GM12878 (cell line): ENCODE data around the gene ACVR1. TPM values are rescaled to one million over a fixed set of nuclear protein-coding genes. Genes with fewer than 3 reads are reported as not detected.

ENCODE experiments used
- ATF2 ChIP-seq: IDR thresholded peaks from 2 replicates; pipeline ENCODE4 v1.6.1; 2012; ENCODE audit warnings: low read length, inconsistent platforms
- BHLHE40 ChIP-seq, 2 experiments: fragments of 450-650 bp in 1 of 2; IDR thresholded peaks; 2 replicates each; pipeline ENCODE4 v1.6.1; 2011 to 2017; ENCODE audit warnings: low read depth in 2 of 2, borderline replicate concordance in 1 of 2, improper control_type of control experiment in 1 of 2, low read length in 1 of 2, mild to moderate bottlenecking in 1 of 2
- GABPA ChIP-seq: IDR thresholded peaks from 2 replicates; pipeline ENCODE4 v1.6.1; 2014; ENCODE audit warnings: antibody characterized with exemption, low read depth, mild to moderate bottlenecking, inconsistent platforms
- JUNB ChIP-seq: IDR thresholded peaks from 2 replicates; pipeline ENCODE4 v1.6.1; 2016; ENCODE audit warnings: antibody characterized with exemption, mild to moderate bottlenecking
- MEF2A ChIP-seq: IDR thresholded peaks from 2 replicates; pipeline ENCODE4 v1.6.1; 2011; ENCODE audit warnings: low read depth, mild to moderate bottlenecking, low read length, moderate library complexity; ENCODE audit not compliant: insufficient read depth
- MTA2 ChIP-seq: fragments of 450-650 bp; IDR thresholded peaks from 2 replicates; pipeline ENCODE4 v1.6.1; 2016; ENCODE audit warnings: low read depth, mild to moderate bottlenecking, moderate library complexity
- MTA3 ChIP-seq: IDR thresholded peaks from 2 replicates; pipeline ENCODE4 v1.6.1; 2012; ENCODE audit warnings: low read length, inconsistent platforms, borderline replicate concordance
- RB1 ChIP-seq: fragments of 450-650 bp; formaldehyde crosslinking; IDR thresholded peaks from 2 replicates; pipeline ENCODE4 v1.6.1; 2017; ENCODE audit warnings: mild to moderate bottlenecking, borderline replicate concordance
- RFX5 ChIP-seq: IDR thresholded peaks from 2 replicates; pipeline ENCODE4 v1.6.1; 2011; ENCODE audit warnings: low read depth, low read length, improper control_type of control experiment
- SPI1 ChIP-seq: IDR thresholded peaks from 2 replicates; pipeline ENCODE4 v1.6.1; 2011; ENCODE audit warnings: low read depth, mild to moderate bottlenecking, low read length, moderate library complexity, borderline replicate concordance; ENCODE audit not compliant: insufficient read depth
- ZNF384 ChIP-seq: IDR thresholded peaks from 2 replicates; pipeline ENCODE4 v1.6.1; 2012; ENCODE audit warnings: low read depth, mild to moderate bottlenecking, low read length, improper control_type of control experiment, borderline replicate concordance
- polyA plus RNA-seq, 11 experiments: library from polyadenylated mRNA; depleted of rRNA in 4 of 11; unstranded in 6 of 11; stranded (reverse) in 5 of 11; fragments of >200 nt; fragmentation: Nextera tagmentation in 4 of 11; fragmentation: Illumina TruSeq in 1 of 11; extraction: Ambion mirVana in 4 of 11; extraction: Trizol in 1 of 11; gene quantifications; 1 replicate in 1 of 11; 2 replicates in 10 of 11; pipeline versions ENCODE4 v1.2.1 to v1.2.3, GENCODE V29; 2011 to 2016; ENCODE audit warnings: inconsistent platforms in 2 of 11, missing spikeins in 2 of 11, low read depth in 1 of 11
- total RNA-seq, 4 experiments: library from RNA; depleted of rRNA in 3 of 4; stranded (reverse); fragments of >200 nt in 3 of 4; fragmentation: Illumina TruSeq in 1 of 4; extraction: Trizol in 1 of 4; gene quantifications; 2 replicates each; pipeline versions ENCODE4 v1.2.1 to v1.2.3, GENCODE V29; 2013 to 2021
- TF ChIP-seq, protein P1 (sequence below): IDR thresholded peaks from 2 replicates; pipeline ENCODE4 v1.6.1; 2012; ENCODE audit warnings: improper control_type of control experiment, low read depth, low read length; ENCODE audit not compliant: insufficient replicate concordance

ACVR1 gene
- total and polyA plus RNA-seq, 10 of the 15 experiments (the other 5 are each of a cell fraction or from before 2014, with no cell fraction given): 0.06 to 0.24 (median 0.14) TPM; not detected in 4

GRCh38 chr2:157747695-157748370, 128.3 kb downstream of the ACVR1 start (continued):
- TF ChIP-seq ATF2 (peak; percentile 73), RB1 (no peak), JUNB (peak; percentile 32), BHLHE40 (IDR thresholded peaks at IDR 0.05; ENCODE audit: borderline replicate concordance in 1 of 2, low read depth in 2 of 2, low read length in 1 of 2) (peak; percentile 83 to 90), MTA3 (peak; percentile 32; the same call in 1 of the 2 replicates), MEF2A (0 out of 2 replicates have a peak, but pooled peaks have one; percentile 8), GABPA (no peak), ZNF384 (peak; percentile 31; the same call in 1 of the 2 replicates), SPI1 (peak; percentile 55; the same call in 1 of the 2 replicates), MTA2 (peak; percentile 60), RFX5 (no peak)
- TF ChIP-seq, protein P1, sequence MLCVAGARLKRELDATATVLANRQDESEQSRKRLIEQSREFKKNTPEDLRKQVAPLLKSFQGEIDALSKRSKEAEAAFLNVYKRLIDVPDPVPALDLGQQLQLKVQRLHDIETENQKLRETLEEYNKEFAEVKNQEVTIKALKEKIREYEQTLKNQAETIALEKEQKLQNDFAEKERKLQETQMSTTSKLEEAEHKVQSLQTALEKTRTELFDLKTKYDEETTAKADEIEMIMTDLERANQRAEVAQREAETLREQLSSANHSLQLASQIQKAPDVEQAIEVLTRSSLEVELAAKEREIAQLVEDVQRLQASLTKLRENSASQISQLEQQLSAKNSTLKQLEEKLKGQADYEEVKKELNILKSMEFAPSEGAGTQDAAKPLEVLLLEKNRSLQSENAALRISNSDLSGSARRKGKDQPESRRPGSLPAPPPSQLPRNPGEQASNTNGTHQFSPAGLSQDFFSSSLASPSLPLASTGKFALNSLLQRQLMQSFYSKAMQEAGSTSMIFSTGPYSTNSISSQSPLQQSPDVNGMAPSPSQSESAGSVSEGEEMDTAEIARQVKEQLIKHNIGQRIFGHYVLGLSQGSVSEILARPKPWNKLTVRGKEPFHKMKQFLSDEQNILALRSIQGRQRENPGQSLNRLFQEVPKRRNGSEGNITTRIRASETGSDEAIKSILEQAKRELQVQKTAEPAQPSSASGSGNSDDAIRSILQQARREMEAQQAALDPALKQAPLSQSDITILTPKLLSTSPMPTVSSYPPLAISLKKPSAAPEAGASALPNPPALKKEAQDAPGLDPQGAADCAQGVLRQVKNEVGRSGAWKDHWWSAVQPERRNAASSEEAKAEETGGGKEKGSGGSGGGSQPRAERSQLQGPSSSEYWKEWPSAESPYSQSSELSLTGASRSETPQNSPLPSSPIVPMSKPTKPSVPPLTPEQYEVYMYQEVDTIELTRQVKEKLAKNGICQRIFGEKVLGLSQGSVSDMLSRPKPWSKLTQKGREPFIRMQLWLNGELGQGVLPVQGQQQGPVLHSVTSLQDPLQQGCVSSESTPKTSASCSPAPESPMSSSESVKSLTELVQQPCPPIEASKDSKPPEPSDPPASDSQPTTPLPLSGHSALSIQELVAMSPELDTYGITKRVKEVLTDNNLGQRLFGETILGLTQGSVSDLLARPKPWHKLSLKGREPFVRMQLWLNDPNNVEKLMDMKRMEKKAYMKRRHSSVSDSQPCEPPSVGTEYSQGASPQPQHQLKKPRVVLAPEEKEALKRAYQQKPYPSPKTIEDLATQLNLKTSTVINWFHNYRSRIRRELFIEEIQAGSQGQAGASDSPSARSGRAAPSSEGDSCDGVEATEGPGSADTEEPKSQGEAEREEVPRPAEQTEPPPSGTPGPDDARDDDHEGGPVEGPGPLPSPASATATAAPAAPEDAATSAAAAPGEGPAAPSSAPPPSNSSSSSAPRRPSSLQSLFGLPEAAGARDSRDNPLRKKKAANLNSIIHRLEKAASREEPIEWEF: peak; percentile 56
